Measurements from ENCODE around the gene MTA1.

- TF ChIP-seq, protein P1, sequence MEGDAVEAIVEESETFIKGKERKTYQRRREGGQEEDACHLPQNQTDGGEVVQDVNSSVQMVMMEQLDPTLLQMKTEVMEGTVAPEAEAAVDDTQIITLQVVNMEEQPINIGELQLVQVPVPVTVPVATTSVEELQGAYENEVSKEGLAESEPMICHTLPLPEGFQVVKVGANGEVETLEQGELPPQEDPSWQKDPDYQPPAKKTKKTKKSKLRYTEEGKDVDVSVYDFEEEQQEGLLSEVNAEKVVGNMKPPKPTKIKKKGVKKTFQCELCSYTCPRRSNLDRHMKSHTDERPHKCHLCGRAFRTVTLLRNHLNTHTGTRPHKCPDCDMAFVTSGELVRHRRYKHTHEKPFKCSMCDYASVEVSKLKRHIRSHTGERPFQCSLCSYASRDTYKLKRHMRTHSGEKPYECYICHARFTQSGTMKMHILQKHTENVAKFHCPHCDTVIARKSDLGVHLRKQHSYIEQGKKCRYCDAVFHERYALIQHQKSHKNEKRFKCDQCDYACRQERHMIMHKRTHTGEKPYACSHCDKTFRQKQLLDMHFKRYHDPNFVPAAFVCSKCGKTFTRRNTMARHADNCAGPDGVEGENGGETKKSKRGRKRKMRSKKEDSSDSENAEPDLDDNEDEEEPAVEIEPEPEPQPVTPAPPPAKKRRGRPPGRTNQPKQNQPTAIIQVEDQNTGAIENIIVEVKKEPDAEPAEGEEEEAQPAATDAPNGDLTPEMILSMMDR (conservative IDR thresholded peaks at IDR 0.05 in 1 of 2, IDR thresholded peaks at IDR 0.05 in 1 of 2; ENCODE audit: extremely low read depth in 1 of 2, insufficient read depth in 1 of 2, low read depth in 1 of 2, low read length in 2 of 2), result no peak
- TF ChIP-seq EZH2 (IDR thresholded peaks at IDR 0.05; ENCODE audit: borderline replicate concordance, low read length), result no peak
Measured at GRCh38 chr14:105495101-105495989, 75.7 kb downstream of the MTA1 start.
